Psoas muscle (tissue), 8 donors: ENCODE measurements around the gene GPRC5A. TPM values are rescaled to one million over a fixed set of nuclear protein-coding genes. Genes with fewer than 3 reads are reported as not detected.
A peak's percentile ranks its signal among the peaks of the same experiment; 100 is the strongest.
"Not testable (repeated sequence)": the region's sequence is repeated elsewhere in the genome, so short reads cannot be mapped to it uniquely, and the experiment has no call there.

Source experiments
- ATAC-seq, 4 donors: fragments of 200-7000 bp; cut with Tn5 transposase; one replicate each; pipeline ENCODE4 v1.9.1; 2020; ENCODE audit warnings: moderate library complexity in 3 of 4, mild to moderate bottlenecking in 2 of 4
- DNase-seq, 2 donors: peaks; one replicate each; pipeline ENCODE4 v3.0.0-alpha.2; 2020
- H3K27ac ChIP-seq: fragments of 200-600 bp; one replicate; pipeline ENCODE4 v1.8.0; 2022
- H3K27me3 ChIP-seq, 3 donors: fragments of 200-600 bp in 1 of 3; one replicate each; pipeline versions ENCODE4 v1.6.1 to v1.8.0; 2013 to 2022; ENCODE audit warnings: low read length in 2 of 3, mild to moderate bottlenecking in 2 of 3, moderate library complexity in 1 of 3; ENCODE audit not compliant: insufficient read depth in 3 of 3
- H3K36me3 ChIP-seq, 2 donors: fragments of 200-600 bp in 1 of 2; one replicate each; pipeline versions ENCODE4 v1.6.1 to v1.8.0; 2013 to 2022; ENCODE audit warnings: low read depth in 1 of 2, mild to moderate bottlenecking in 1 of 2, moderate library complexity in 1 of 2; ENCODE audit not compliant: insufficient read depth in 1 of 2
- H3K4me1 ChIP-seq: fragments of 200-600 bp; one replicate; pipeline ENCODE4 v1.8.0; 2022
- H3K4me3 ChIP-seq: fragments of 200-600 bp; one replicate; pipeline ENCODE4 v1.8.0; 2022; ENCODE audit warnings: mild to moderate bottlenecking
- H3K9me3 ChIP-seq: fragments of 200-600 bp; one replicate; pipeline ENCODE4 v1.8.0; 2022
- CTCF ChIP-seq: fragments of 200-600 bp; IDR thresholded peaks from one replicate; pipeline ENCODE4 v1.8.0; 2022; ENCODE audit warnings: antibody characterized with exemption
- WGBS, 3 donors: extraction: QIAGEN DNeasy Blood & Tissue Kit; methylation state at CpG; one replicate each; pipeline versions ENCODE4 v1.1.6 to v1.1.7; 2013; 5-methylcytosine and 5-hydroxymethylcytosine counted together
- intact Hi-C, 2 donors: fragments of 100-400 bp; cut with DNase I; formaldehyde crosslinking; loops; one replicate each; pipeline versions ENCODE4 v1.11.0 to v1.14.2; 2022
- long read RNA-seq, 2 donors: library from polyadenylated mRNA; unstranded; transcript quantifications; one replicate each; pipeline ENCODE4 v2.0.0, GENCODE V29; 2021
- polyA plus RNA-seq, 3 donors: library from polyadenylated mRNA; stranded (reverse); fragments of 200-250 nt; gene quantifications; one replicate each; pipeline ENCODE4 v1.2.3, GENCODE V29; 2013
- total RNA-seq, 4 donors: library from RNA; stranded (reverse); fragmentation: NEBNext Ultra II Directional in 2 of 4; extraction: Animal tissue kit (Norgen Biotek cat#: 25700) in 2 of 4; gene quantifications; one replicate each; pipeline versions ENCODE4 v1.2.1 to v1.2.4, GENCODE V29; 2021 to 2023
- donor health status: healthy with polysubstance abuse.
- donor health status: DM: no; HTN: no; CAD: no; lungs with moderate emphysema.
- donor health status: Bipolar disorder and iron deficiency.
- donor health status: healthy.
- donor health status: DM: yes; HTN: yes; CAD: no.
- donor health status: DM: no; HTN: no; CAD: no.
- donor health status: DM: no; HTN: no; CAD: no.
- donor health status: DM: yes; HTN: yes; CAD: no.

GPRC5A gene
- under 1 TPM; 0.28 to 0.99 (median 0.36) TPM for total RNA-seq
- under 1 TPM; 0.09 to 0.10 (median 0.09) TPM for polyA plus RNA-seq
- long read RNA-seq, donor 1 = 0 reads
- long read RNA-seq, donor 2, full-length matches to known transcripts = 1 of 1 reads
- long read RNA-seq, donor 2, partial matches to known transcripts = 0 of 1 reads
- long read RNA-seq, donor 2, other reads (novel, unspliced or antisense) = 0 of 1 reads

- intact Hi-C loops = no loop called here
- no peak for TF ChIP-seq CTCF
- peak within 1 kb of the TSS; percentile 70 for H3K4me3 ChIP-seq
- H3K9me3 ChIP-seq = no peaks in the 10 kb centered on the region
- peak within 1 kb of the TSS; percentile 16 for H3K27ac ChIP-seq
- H3K4me1 ChIP-seq = no peaks in the 10 kb centered on the region
- H3K36me3 ChIP-seq = no peaks in the 10 kb centered on the region
- peak; percentile 70 to 83 (median 81) for ATAC-seq
- peak; percentile 80 to 89 for DNase-seq
- WGBS, 3 donors = 1 to 2% (median 1%) methylated on average over 38 to 50 of the region's 50 CpGs
- H3K27me3 ChIP-seq = peaks cover 0 to 32% (median 2%) of the 10 kb centered on the region in 3 donors
These were observed at the start of gene GPRC5A for GRCh38 chr12:12891080-12891880. TSS of gene GPRC5A (plus strand) at chr12:12891562. CDS start at chr12:12908250, 16,688 bp downstream.

- no peaks in the 10 kb centered on the region for H3K27me3 ChIP-seq
- TF ChIP-seq CTCF = no peak
- no peaks in the 10 kb centered on the region for H3K36me3 ChIP-seq
- H3K27ac ChIP-seq = no peak overlapping the region
- H3K9me3 ChIP-seq = no peaks in the 10 kb centered on the region
- intact Hi-C loops = no loop called here
- no peak overlapping the region for H3K4me3 ChIP-seq
- ATAC-seq = no peak
- DNase-seq = no peak
- H3K4me1 ChIP-seq = no peaks in the 10 kb centered on the region
- whole genome bisulfite sequencing, 3 donors = 88 to 95% (median 93%) methylated on average over 4 of the region's 4 CpGs
These were observed 45.5 kb upstream of the GPRC5A start for GRCh38 chr12:12845794-12846243.

- H3K27ac ChIP-seq, H3K4me3 ChIP-seq, DNase-seq, H3K36me3 ChIP-seq, H3K4me1 ChIP-seq, H3K9me3 ChIP-seq, H3K27me3 ChIP-seq, intact Hi-C loops, ATAC-seq: not testable (repeated sequence)
- 94 to 99% (median 98%) methylated on average over 3 of the region's 3 CpGs for WGBS, 3 donors
These were observed 44.6 kb upstream of the GPRC5A start for GRCh38 chr12:12846780-12847179.

GRCh38 chr12:12853435-12853834 lies 37.9 kb upstream of the GPRC5A start:
- no peak for ATAC-seq
- 60 to 67% (median 61%) methylated on average over 3 of the region's 3 CpGs for WGBS, 3 donors

More at GRCh38 chr12:12853435-12853834, 37.9 kb upstream of the GPRC5A start:
- Histone ChIP-seq H3K27ac (no peak overlapping the region), H3K27me3 (no peaks in the 10 kb centered on the region), H3K9me3 (no peaks in the 10 kb centered on the region), H3K36me3 (no peaks in the 10 kb centered on the region), H3K4me1 (no peaks in the 10 kb centered on the region), H3K4me3 (no peak overlapping the region)
- no peak for DNase-seq
- no peak for TF ChIP-seq CTCF
- intact Hi-C loops = no loop called here
